ENCODE data around the gene ABHD11.

DNA sequence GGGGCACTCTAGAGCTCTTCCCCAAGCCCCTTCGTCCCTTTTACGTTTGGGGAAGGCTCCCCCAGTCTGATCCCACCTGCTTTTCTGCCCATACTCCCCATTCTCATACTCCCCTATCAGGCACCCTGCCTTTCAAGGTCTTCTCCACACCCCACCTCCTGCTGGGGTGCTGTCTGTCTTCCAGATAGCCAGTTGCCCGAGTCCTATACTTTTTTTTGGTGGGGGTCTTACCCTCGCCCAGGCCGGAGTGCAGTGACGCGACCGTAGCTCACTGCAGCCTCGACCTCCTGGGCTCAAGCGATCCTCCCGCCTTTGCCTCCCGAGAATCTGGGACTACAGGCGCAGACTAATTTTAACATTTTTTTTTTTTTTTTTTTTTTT is 775 bp upstream of the ABHD11 start:
- no peak for TF ChIP-seq POLR2AphosphoS5 (IDR thresholded peaks at IDR 0.05; ENCODE audit: low read depth, low read length)
- no peak for TF ChIP-seq POLR2A (IDR thresholded peaks at IDR 0.05; ENCODE audit: low read depth, low read length)
- TF ChIP-seq TAF1 (IDR thresholded peaks at IDR 0.05; ENCODE audit: low read depth, low read length) = no peak
- no peak for TF ChIP-seq SPI1 (IDR thresholded peaks at IDR 0.05; ENCODE audit: low read depth, low read length)
- TF ChIP-seq PAX5 (IDR thresholded peaks at IDR 0.05; ENCODE audit: insufficient read depth, low read length, severe bottlenecking) = no peak
- TF ChIP-seq POU2F2 (IDR thresholded peaks at IDR 0.05; ENCODE audit: low read depth, low read length) = no peak

All from GM12891 (cell line).